NB4 (cell line): ENCODE data around the gene OSBPL8.

Experiments
- DNase-seq: peaks from one replicate; pipeline ENCODE4 v3.0.0; 2010; ENCODE audit warnings: low read depth
- H3K4me3 ChIP-seq: one replicate; pipeline ENCODE4 v1.5.1; 2011; ENCODE audit warnings: mild to moderate bottlenecking, low read depth, low read length, moderate library complexity
- CTCF ChIP-seq: IDR thresholded peaks from one replicate; pipeline ENCODE4 v1.5.1; 2012; ENCODE audit warnings: low read depth, low read length
- MYC ChIP-seq: IDR thresholded peaks from 2 replicates; pipeline ENCODE4 v1.6.1; 2011; ENCODE audit warnings: low read depth, low read length
- POLR2A ChIP-seq: IDR thresholded peaks from 2 replicates; pipeline ENCODE4 v1.6.1; 2011; ENCODE audit warnings: mild to moderate bottlenecking; ENCODE audit not compliant: insufficient read length; ENCODE audit errors: extremely low read depth
- TF ChIP-seq, protein P1 (sequence below): IDR thresholded peaks from 2 replicates; pipeline ENCODE4 v1.6.1; 2011; ENCODE audit warnings: low read depth, low read length

OSBPL8 gene

GRCh38 chr12:76360316-76360715 is 199.3 kb downstream of the OSBPL8 start:
- no peak for DNase-seq
- TF ChIP-seq POLR2A = no peak
- TF ChIP-seq, protein P1, sequence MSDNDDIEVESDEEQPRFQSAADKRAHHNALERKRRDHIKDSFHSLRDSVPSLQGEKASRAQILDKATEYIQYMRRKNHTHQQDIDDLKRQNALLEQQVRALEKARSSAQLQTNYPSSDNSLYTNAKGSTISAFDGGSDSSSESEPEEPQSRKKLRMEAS = no peak
- no peak for TF ChIP-seq CTCF
- no peak for TF ChIP-seq MYC
- H3K4me3 ChIP-seq = no peak overlapping the region

GRCh38 chr12:76356071-76356470 is 203.5 kb downstream of the OSBPL8 start:
- no peak for TF ChIP-seq CTCF
- no peak for TF ChIP-seq POLR2A
- TF ChIP-seq, protein P1 = no peak
- TF ChIP-seq MYC = no peak
- no peak overlapping the region for H3K4me3 ChIP-seq
- DNase-seq = no peak

DNA sequence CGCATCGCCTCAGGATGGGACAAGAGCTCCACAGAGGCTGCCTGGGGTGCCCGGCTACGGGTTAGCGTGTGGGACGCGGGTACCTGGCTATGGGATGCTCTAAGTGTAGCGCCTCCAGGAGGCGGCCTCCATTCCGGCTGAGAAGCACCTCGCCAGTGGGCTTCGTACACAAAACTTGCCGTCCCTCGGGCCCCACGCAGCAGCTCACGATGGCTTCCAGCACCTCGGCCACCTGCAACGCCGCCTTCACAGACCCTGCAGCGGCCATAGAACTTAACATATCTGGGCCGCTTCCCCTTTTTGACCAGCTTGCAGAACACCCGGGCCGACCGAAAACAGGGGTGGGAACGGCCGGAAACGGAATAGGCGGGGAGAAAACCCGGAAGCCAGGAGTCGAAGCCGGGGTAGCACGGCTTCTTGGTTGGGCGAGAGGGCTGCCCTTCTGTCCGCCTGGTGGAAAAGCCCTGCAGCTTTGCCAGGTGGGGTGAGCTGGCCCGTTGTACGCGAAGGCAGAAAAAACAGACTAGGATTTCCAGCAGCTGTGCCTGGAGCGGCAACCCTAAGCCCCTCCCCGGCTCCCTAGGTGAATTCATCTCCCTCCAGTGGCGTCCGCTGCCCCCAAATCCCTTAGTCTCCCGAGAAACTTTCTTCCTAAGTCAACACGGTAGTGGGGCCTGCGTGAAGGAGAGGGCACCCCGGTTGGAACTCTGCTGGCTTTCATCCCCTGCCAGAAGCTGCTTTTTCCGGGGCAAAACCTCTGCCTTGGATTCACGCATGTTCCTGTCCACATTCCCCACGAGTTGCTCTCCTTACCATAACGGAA is 211.3 kb downstream of the OSBPL8 start, which contains the start of gene BBS10:
Gene BBS10 (minus strand): TSS at position 337 of the 823 bp plus-strand sequence. CDS start 57 bp downstream, at position 280.
- TF ChIP-seq POLR2A (peak; percentile 81), MYC (peak; percentile 81), CTCF (no peak)
- TF ChIP-seq, protein P1 = peak; percentile 73
- peak within 1 kb of the TSS; percentile 85 for H3K4me3 ChIP-seq
- peak; percentile 97 for DNase-seq

GRCh38 chr12:76346798-76347420 is 212.7 kb downstream of the OSBPL8 start:
- TF ChIP-seq POLR2A (no peak), CTCF (no peak), MYC (no peak)
- TF ChIP-seq, protein P1 = no peak
- H3K4me3 ChIP-seq = peak overlapping the region; percentile 85
- peak; percentile 69 for DNase-seq

GRCh38 chr12:76346236-76346635 is 213.3 kb downstream of the OSBPL8 start:
- no peak overlapping the region for H3K4me3 ChIP-seq
- DNase-seq = no peak
- no peak for TF ChIP-seq POLR2A
- TF ChIP-seq CTCF = no peak
- TF ChIP-seq, protein P1 = no peak
- no peak for TF ChIP-seq MYC
